GM21367 (cell line): Measurements from ENCODE around the gene PTCD2.
"Not testable (repeated sequence)": the region's sequence is repeated elsewhere in the genome, so short reads cannot be mapped to it uniquely, and the experiment has no call there.

ENCODE experiments used
- ATAC-seq: cut with Tn5 transposase; IDR thresholded peaks from one replicate; pipeline ENCODE4 v1.9.1; 2021; ENCODE audit not compliant: unreplicated experiment

The PTCD2 gene

DNA sequence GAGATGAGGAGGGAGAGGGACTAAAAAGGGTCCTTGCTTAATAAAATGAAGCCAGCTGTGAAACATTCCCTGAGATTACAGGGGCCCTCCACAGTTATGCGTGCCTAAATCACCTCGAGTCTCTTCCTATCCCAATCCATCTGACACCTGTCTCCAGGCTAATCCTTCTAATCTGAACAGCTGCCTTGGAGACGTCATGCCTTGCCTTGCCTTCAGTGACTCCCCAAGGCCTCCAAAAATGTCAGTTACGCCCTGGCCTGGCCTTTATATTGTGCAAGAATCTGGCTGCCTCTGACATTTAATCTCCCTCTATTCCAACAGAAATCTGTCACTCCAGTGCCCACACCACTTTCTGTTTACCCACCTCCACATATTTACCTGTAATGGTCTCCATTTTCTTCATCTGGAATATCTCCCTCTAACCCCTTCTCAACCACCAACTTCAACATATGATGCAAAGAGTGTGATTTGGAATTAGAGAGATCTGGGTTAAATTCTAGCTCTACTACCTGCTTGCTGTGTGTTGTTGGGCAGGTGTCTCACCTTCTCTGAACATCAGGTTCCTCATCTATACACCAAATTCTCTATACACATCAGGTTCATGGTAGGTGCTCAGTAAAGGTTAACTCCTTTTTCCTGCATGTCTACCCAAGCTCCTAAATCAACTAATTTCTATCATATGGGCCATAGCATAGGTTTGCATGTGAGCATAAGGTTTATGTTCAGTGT is 57.9 kb downstream of the PTCD2 start:
- no peak for ATAC-seq

DNA sequence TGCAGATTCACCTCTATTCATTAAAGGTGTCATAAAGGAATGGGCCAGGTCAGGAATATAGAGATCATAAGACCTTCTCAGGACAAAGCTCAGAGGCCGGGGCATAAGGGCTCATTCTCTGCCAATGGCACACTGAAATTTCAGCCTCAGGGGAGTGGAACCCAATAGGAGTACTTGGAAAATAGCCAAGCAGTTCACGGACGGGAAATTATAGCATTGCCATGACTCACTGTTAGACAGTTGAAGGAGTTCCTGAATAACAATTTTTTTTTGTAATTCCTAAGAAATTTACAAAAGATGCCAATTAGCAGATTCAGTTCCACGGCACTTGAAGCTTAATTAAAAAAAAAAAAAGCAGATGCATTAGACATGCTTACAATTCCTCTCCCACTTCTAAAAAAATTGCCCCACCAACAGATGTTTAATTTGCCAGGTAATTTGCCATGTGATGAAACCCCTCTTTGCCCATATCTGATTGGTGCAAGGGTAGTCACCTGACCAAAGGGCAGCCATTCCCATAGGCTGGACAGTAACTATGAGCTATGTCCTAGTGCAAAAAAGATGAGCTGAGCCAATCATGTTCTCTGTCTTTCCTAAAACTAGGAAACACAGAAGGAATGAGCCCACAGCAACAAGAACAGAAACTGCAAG is 58.6 kb downstream of the PTCD2 start:
- ATAC-seq = no peak

DNA sequence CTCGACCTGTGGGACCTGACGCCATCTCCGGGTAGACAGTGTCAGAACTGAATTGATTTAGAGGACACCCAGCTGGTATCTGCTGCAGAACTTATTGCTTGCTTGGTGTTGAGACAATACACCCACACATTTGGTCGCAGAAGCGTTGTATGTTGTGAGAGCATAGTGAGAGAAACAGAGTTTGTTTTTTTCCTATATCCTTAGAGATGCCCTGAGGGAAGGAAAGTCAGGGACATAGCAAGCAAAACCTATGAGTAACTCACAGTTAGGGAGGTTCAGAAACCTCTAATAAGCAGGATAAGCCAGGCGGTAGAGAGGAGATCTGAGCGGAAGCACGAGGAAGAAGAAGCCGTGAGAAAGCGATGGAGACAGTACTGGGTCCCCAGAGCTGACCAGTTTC is 59.8 kb downstream of the PTCD2 start:
- no peak for ATAC-seq

DNA sequence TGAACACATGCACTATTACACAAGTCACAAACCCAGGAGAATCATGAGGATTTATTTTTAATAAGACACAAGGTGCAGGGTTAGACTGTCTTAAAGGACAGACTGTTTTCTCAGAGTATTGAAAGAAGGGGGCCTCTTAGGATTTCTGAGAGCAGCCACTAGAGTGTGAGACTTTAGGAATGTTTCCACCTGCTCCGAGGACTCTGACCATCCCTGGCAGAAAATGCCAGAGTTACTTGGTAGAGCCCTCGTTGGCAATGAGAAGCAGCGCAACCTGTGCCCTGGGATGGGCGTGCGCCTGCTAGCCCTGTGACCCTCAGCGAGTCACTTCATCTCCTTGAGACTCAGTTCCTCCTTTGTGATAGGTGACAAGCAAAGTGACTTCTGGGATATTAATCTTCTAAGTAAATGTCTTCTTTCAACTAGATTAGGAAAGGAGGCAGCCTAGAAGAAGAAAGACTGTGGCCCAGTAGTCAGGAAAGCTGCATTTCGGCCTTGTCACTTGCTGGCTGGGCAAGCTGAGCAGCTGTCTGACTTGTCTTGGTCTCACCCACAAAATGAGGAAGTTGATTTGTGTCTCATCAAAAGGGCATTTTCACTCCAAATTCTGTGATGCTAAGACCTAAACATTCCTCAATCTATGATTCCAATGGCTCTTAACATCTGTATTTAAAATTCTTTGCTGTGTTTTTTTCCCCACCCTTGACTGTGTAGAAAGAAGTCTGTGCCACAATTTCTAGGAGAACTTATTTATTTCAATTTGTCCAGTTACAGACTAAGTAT is 60.5 kb downstream of the PTCD2 start:
- ATAC-seq = no peak

DNA sequence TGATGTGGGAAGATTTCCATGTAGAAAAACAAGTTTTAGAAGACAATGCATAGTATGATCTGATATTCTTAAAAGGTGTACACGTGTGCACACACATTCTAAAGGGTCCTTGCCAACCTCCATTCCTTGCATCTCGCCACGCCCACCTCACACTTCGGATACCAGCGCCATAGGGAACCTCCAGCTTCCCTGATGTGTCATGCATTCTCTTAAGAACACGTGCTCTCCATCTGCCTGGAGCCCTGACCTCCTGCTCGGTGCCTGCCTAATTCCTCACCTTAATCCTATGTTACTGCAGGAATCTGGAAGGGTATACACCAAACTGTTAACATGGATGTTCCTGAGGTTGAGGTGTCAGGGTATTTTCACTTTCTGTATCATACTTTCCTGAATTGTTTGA is 63.1 kb downstream of the PTCD2 start:
- no peak for ATAC-seq

DNA sequence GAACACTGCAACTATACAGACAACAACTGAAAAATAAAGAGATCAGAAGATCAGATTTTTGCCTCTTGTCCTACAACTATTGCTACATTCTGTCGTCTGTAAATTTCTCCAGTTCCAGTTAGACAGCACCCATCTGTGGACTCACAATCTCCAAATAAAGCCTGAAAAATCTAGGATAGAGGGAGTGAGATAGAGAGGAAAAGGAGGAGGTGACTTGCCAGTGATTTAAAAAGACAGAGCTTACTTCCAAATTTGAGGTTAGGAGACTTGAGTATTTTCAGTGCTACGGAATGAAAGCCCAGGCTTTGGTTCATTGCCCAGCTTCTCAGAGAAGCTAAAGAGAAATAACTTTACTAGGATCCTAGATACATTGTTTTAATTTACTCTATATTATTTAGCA is 63.6 kb downstream of the PTCD2 start:
- no peak for ATAC-seq

DNA sequence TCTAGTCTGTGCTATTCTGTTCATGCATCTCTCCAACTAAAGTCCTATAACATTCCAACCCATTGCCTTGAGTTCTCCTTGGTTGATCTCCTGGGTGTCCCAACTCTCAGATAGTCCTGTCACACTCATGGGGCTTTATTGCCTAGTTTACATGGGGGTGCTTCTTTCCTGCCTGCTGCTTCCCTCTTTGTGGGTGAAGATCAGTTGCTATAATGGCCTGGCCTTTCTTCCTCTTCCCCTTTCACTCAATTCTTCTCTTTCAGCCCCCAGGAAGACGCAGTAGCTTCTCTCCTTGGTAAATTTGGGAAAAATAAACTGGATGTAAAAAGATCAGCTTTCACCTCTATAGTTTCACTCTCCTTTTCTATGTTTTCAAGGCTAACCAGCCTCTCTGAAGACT is 66.5 kb downstream of the PTCD2 start:
- no peak for ATAC-seq

DNA sequence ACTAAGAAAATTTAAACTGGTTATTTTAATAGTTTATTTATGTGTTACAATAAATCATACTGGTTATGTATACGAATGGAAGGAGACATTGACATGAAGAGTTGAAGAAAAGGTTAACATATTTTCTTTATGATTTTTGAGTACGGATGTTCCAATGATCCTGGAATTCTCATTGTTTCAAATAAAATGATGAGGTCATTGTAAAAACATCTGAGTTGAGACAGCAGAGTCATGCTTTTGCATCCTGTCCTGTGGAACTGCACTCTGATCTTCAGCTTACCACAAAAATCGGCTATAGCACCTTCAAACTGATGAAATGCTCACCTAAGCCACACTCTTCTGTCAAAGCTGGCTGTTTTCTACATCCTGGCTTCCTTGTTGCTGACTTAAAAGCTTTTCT is 67.8 kb downstream of the PTCD2 start:
- no peak for ATAC-seq

DNA sequence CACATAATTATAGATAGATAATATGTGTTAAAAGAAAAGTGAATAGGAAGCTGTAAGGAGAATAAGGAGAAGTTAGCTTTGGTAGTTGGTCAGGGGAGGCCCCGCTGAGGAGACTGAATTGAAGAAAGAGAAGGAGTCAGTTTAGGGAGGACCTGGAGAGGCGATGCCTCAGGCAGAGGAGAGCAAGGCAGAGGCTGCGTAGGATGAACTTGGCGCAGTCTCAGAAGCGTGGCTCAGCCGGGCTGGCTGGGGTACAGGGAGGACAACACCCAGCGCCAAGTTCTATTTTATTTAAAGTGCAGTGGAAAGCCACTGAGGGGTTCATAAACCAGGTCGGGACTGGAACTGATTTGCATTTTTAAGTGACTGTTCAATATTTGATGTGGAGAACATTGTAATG is 68.5 kb downstream of the PTCD2 start:
- ATAC-seq = no peak

DNA sequence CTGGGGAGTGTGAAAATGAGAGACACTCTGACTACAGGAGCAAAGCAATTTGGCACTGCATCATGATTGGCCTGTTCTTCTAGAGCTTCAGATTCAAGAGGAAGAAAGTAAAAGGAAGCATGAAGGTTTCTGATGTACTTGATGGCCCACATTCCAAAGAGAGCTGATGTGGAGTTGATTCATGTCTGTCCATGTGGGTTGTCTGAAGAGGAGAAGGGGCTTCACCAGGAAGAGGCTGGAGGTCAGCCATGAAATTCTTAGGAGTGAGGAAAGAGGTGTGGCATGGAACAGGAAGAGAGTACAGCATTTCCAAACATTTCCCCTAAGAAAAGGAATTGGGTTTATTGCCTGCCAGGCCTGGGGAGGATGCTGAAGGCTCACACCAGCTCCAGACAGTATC is 70.7 kb downstream of the PTCD2 start:
- ATAC-seq = no peak

DNA sequence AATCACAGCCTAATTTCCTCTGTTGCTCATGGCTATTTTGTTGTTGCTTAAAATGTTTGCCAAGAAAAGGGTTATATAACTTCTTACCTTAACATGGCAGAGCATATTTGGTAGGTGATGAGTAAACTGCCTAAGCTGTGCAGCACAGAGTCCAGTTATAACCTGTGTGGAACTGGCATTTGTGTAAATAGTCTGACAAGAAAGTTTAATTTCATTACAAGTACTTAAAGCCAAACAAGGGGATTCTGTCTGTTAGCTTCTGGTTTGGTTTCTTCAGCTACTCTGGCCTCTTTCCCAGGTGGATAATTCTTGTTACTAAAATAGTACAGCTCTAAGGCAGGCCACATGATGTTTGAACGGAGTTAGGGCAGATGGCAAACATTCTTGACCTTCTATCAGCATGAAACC is 72.2 kb downstream of the PTCD2 start:
- no peak for ATAC-seq

DNA sequence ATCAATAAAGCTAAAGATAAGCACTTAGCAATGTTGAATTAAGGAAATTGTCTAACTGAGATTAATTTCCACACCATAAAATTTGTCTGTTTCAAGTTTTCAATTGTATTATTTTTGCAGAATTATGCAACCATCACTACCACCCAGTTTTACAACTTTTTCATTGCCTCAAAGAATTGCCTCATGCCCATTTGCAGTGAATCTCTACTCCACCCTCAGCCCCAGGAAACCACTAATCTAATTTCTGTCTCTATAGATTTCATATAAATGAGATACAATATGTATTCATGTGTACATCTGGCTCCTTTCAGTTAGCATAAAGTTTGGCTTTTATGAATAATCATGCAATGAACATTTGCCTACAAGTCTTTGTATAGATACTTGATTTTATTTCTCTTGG is 72.9 kb downstream of the PTCD2 start:
- no peak for ATAC-seq

DNA sequence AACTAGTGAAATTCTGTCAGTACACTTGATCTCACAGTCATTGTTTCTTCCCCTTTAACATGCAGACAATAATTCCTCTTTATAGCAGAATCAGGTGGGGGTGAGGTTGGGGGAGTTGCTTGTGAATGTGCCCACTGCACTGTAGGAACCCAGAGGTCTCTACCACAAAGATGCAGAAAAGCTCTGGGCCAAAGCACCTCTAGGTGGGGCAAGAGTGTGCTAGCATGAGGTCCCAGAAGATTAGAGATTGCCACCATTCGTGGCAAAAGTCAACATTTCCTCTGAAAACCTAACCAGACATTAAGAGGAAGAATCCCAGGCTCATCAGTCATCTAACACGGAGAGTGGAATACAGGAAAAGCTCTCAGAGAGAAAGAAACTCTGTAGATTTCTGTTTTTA is 74.5 kb downstream of the PTCD2 start:
- no peak for ATAC-seq

DNA sequence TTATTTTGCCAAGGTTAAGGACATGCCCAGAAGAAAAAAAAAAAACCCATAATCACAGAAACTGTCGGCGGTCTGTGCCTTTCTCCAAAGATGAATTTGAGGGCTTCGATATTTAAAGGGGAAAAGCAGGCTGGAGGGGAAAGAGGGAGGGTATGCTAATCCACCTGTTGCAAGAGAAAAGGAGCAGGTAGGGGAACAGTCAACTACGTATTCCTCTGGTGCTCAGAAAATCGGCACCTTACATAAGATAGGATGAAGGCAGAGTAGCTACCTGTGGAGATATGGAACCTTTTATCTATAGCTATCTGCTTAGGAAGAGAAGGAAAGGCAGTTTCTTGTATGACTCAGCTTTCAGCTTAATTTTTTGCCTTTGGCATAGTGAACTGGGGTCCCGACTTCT is 77.7 kb downstream of the PTCD2 start:
- no peak for ATAC-seq

DNA sequence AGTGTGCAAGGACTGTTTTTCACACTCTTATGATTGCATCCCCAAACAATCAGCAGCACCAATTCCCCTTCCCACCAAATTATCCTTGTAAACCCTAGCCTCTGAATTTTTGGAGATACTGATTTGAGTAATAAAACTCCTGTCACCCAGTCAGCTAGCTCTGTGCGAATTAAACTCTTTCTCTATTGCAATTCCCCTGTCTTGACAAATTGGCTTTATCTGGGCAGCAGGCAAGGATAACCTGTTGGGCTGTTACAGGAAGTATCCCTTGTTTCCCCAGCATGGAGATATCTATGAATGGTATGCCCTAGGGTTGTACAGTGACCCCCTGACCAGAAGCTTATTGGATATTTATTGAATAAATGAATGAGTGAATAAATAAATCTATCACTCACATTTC is 80.8 kb downstream of the PTCD2 start:
- no peak for ATAC-seq

DNA sequence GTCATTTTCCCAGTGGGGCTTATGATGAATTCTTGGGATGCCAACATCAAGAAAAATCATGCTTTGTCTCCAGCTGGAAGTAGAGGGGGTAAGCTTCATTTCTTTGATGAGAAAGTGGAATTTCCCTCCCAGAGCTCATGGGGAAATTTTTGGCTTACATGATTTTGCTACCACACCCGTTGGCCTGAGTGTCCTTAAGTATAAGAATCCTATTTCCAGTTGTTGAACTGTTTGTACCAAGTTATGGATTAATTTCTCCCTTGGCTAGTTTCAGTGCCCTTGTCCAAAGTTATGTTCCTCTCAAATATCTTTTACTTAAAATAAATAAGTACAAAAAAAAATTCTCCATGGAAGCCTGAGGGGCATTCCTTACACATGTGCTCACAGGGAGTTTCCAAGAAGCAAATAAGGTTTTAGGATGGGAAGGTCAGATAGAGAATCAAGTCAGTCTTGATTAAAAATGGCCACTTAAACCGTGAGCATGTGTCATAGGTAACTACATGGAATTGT is 82.3 kb downstream of the PTCD2 start:
- no peak for ATAC-seq

DNA sequence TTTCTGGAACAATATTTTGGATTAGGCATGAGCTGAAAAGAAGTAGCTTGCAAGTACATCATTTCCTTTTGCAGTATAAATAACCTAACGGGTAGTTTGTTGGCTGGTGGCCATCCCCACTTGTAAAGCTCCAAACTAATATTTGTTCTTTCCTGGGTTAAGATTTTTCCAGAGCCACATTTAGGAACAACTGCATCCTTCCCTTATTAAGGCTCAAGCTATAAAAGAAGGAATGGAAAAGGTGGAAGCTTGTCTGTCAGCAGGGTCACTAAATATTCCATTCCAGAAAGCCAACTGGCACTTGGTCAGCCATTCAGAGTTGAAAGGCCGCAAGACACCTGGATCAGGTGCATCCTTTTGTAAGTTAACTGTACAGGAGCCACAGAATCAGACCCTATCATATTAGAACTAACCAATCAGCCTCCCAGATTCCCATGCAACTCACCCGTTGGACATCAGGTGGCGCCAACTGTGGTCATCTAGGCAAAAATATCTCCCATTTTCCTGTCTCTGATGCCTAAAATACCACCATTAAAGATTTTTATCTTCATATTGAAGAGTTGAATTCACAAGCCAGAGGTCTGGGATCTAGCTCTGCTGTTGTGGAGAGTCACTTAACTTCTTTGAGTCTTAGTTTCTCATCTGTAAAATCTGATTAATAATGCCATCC is 82.9 kb downstream of the PTCD2 start:
- ATAC-seq = no peak

DNA sequence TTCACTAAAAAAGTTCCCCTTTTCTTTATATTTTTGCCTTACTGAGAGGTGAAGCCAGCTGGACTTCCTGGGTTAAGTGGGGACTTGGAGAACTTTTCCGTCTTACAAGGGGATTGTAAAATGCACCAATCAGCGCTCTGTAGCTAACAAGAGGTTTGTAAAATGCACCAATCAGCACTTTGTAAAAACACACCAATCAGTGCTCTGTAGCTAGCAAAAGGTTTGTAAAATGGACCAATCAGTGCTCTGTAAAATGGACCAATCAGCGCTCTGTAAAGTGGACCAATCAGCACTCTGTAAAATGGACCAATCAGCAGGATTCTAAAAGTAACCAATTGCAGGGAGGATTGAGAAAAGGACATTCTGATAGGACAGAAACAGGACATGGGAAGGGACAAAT is 84.6 kb downstream of the PTCD2 start:
- ATAC-seq = not testable (repeated sequence)

DNA sequence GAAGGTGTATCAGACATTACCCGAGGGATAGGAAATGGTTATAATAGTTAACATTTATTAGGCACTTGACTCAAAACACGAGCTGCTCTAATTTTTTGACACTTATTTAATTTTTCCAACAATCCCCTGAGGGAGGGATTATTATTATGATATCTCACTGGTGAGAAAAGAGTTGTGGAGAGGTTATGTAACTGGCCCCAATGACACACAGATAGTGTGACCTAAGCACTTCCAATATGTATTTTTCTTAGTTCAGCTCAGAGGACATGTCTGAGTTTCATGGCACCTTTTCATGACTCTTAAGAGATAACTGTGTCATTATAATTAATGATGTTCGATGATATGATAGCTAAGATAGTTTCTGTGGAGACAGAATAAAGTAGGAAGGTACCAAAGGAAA is 86.9 kb downstream of the PTCD2 start:
- ATAC-seq = no peak

DNA sequence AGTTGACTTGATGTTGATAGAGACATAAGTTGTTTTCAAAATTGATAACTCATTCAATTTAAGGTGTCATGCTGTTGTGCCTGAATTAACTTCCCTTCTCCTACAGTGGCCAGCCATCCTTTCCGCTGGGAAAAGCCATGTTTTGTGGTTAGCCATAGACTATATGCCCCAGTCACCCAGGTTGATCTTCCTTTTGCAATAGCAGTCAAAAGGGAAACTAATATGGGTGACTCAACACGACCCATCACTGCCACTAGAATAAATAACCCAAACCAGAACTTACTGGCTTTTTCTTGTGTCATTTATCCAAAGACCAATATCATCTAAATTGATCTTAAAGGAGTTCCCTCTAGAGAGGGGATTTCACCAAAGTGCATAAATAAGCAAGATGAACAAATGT is 87.4 kb downstream of the PTCD2 start:
- ATAC-seq = no peak

DNA sequence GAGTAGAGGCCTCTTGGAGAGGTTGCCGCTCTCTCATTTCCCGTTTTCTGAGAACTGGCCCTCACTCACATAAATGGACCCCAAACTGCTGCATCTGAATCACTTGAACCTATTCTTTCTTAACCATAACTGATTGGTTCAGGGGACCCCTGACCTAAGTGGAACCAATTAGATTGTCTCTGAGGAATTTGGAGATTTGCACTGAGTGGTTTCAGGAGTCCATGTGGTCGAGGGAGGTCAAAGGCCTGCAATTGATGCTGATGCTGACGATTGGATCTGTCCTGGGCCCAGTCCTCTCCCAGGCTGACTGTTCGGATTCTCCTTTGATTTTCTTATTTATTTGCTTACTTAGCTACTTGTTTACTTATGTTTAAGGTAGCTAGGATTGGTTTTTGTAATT is 88.0 kb downstream of the PTCD2 start:
- no peak for ATAC-seq
